GM19467 (cell line): ENCODE measurements around the gene CCL16.
A peak's percentile ranks its signal among the peaks of the same experiment; 100 is the strongest.
"Not testable (repeated sequence)": the region's sequence is repeated elsewhere in the genome, so short reads cannot be mapped to it uniquely, and the experiment has no call there.

Experiments
- ATAC-seq: cut with Tn5 transposase; IDR thresholded peaks from one replicate; pipeline ENCODE4 v1.9.1; 2021; ENCODE audit warnings: mild to moderate bottlenecking, moderate library complexity; ENCODE audit not compliant: unreplicated experiment

Gene CCL16

DNA sequence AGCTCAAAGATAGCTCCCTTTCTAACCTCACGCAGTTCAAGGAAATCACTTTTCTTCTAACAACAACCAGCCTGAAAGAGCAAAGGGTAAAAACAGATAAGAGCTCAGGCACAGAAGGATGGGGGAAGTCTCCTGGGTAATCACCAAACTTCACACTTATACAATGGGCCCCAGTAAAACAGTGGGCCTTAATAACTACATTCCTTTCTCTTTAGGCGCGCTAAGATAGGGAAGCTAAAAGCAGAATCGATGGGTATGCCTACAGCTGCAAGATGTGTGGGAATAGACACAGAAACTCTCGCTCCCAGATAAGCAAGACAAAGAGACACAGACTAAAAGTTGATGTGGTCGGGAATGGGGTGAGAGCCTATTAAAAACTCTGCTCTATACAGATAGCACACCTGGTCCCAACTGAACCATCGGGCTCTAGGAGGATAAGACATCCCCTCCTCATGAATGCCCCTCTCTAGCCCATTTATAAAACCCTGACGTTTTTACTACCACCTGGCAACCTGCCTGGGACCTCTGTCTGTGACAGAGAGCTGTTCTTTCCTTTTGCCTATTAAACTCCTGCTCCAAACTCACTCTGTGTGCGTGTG is 38.6 kb downstream of the CCL16 start:
- ATAC-seq: no peak

- ATAC-seq: not testable (repeated sequence)
Measured at GRCh38 chr17:35938492-35938891, 42.8 kb downstream of the CCL16 start.

DNA sequence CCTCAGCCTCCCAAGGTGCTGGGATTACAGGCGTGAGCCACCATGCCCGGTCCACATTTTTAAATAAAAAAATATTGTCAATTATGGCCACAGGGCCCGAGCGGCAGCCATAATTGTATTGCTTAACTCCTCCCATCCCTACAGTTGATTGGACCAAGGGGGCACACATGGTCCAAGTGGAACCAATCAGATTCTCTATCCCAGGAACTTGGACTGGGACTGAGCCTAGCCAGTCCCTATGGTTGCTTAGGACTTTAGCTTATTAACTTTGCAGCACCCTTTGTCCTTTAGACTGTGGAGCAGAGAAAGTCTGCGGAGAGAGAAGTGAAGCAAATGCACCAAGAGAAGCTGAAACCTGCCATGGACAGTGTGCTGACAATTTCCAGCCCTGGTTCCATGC is 45.2 kb downstream of the CCL16 start:
- ATAC-seq: no peak

DNA sequence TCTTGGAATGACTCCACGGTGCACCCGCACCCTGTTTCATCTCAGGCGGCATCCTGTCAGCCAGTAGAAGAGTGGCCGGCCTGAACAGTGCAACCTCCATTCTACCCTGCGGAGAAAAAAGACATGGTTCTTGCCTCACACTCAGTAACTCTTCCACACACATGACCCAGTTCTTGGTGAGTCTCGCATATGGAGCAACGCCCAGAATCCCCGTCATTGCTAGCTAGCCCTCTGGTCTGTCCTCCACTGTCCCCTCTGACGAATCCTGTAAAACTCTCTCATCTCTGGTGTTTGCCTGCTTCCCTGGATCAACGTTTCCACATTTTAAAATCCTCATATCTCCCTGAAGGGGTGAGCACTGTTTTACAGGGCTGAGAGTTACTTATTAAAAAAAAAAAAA is 46.5 kb downstream of the CCL16 start:
- no peak for ATAC-seq

DNA sequence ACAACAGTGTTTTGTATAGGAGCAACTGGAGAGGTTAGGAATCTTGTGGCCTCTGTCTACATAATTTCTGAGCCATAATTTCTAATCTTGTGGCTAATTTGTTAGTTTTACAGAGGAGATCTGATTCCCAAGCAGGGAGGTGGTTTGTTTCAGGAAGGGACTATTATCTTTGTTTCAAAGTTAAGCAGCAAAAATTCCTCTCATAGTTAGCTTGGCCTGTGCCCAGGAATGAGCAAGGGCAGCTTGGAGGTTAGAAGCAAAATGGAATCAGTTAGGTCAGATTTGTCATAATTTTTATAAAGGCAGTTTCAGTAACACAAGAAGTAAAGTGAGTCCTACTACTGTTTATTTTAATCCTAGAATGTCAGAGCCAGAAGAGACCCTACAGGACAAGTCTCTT is 48.7 kb downstream of the CCL16 start:
- ATAC-seq: no peak

- ATAC-seq: no peak
Measured at GRCh38 chr17:35931794-35932425, 49.4 kb downstream of the CCL16 start.

DNA sequence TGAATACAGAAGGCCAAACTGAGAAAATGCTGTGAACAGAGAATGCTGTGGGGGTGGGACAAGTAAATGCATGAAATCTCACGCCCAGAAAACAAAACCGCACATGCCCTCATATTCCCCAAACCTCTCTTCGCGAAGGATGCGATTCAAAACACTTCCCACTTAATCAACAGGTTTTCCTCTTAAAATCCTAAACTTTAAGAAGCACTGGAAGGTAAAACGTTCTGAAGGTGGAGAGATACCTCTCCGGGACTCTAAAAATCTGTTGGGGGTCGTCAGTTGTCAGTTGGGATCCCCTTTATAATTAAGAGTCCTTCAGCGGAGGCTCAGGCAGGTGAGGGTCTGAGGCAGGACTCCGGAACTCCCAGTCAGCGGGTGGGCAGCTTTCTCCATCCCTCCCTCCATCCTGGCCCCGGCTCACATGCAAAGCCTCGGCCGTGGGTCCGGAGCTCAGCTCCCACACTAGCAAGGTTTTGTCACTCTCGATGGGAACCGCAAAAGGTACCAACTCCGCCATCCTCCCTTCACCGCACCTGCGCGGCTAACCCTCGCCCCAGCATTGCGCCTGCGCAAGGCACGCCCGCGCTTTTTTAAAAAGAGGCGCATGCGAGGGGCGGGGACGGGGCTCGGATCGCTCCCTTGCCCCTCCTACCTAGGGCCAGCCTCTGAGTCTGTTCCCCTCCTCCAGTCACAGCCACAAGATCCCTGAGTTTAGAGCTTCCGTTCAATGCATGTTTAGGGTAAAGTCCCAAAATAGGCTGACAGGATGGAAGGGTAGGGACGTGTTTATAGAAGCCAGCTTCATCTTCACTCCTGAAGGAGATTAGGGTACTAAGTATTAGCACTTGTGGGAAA is 50.9 kb downstream of the CCL16 start, which contains the start of gene RDM1:
TSS of gene RDM1 (minus strand) at position 563 of the 855 bp plus-strand sequence. CDS start at position 517, 46 bp downstream.
- ATAC-seq: peak; percentile 53

- no peak for ATAC-seq
Measured at GRCh38 chr17:35927714-35928113, 53.6 kb downstream of the CCL16 start.
